ENCODE data around the gene GJD3.
"Not testable (repeated sequence)": the region's sequence is repeated elsewhere in the genome, so short reads cannot be mapped to it uniquely, and the experiment has no call there.

The GJD3 gene, protein sequence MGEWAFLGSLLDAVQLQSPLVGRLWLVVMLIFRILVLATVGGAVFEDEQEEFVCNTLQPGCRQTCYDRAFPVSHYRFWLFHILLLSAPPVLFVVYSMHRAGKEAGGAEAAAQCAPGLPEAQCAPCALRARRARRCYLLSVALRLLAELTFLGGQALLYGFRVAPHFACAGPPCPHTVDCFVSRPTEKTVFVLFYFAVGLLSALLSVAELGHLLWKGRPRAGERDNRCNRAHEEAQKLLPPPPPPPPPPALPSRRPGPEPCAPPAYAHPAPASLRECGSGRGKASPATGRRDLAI

DNA sequence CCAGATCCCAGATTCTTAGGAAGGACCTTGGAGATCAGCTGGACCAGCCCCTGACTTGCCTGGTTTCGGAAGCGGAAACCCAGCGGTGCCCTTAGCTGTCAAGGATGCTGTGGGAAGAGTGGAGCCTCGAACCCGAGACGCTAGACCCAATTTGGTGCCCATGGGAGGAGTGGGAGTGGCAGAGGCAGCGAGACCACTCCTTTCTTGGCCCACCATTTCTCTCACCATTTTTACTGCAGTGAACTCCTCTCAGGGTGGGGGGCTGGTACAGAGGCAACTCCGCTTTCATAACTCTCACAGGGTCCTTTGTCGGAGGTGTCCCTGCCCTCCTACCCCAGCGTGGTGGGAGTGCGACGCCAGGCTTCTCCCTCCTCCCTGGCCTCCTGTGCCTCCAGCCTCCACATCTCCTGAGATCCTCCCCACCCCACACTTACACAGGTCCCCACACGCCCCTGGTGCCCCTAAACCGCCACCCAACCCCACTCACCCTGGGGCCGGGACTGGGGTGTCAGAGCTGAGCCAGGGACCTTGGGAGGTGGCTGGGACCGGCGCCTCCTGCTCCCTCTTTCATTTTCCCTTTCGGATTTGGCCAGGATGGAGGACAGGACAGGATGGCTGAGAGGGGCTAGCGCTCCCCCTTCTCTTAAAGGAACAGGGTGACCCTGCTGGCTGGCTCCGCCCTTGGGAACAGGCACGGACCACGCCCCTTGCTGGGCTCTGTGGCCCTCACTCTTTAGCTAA lies at the start of gene GJD3:
GJD3 (minus strand) TSS at position 617 of the 741 bp plus-strand sequence. CDS start 922 bp downstream, outside the sequence.
- H3K9me3 ChIP-seq (replicated peaks; ENCODE audit: insufficient read depth, low read length): no peaks in the 10 kb centered on the region
- H2AFZ ChIP-seq (ENCODE audit: low read length): no peak within 1 kb of the TSS
- H3K4me2 ChIP-seq (ENCODE audit: low read depth, low read length): no peak within 1 kb of the TSS
- H3K27ac ChIP-seq (ENCODE audit: low read length): no peak within 1 kb of the TSS
- TF ChIP-seq EZH2 (optimal IDR thresholded peaks at IDR 0.05; ENCODE audit: low read depth, low read length) (no peak), EZH2phosphoT487 (IDR thresholded peaks at IDR 0.05; ENCODE audit: low read length) (no peak)
- TF ChIP-seq, protein P1, sequence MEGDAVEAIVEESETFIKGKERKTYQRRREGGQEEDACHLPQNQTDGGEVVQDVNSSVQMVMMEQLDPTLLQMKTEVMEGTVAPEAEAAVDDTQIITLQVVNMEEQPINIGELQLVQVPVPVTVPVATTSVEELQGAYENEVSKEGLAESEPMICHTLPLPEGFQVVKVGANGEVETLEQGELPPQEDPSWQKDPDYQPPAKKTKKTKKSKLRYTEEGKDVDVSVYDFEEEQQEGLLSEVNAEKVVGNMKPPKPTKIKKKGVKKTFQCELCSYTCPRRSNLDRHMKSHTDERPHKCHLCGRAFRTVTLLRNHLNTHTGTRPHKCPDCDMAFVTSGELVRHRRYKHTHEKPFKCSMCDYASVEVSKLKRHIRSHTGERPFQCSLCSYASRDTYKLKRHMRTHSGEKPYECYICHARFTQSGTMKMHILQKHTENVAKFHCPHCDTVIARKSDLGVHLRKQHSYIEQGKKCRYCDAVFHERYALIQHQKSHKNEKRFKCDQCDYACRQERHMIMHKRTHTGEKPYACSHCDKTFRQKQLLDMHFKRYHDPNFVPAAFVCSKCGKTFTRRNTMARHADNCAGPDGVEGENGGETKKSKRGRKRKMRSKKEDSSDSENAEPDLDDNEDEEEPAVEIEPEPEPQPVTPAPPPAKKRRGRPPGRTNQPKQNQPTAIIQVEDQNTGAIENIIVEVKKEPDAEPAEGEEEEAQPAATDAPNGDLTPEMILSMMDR (IDR thresholded peaks at IDR 0.05; ENCODE audit: low read length): no peak
- no peak within 1 kb of the TSS for H3K4me3 ChIP-seq (ENCODE audit: low read length)
- no peaks in the 10 kb centered on the region for H3F3A ChIP-seq (ENCODE audit: insufficient read depth, low read length)
- no peaks in the 10 kb centered on the region for H3K9me2 ChIP-seq (replicated peaks; ENCODE audit: insufficient read depth, low read length)
- H3K27me3 ChIP-seq (replicated peaks; ENCODE audit: insufficient read depth, low read length): no peaks in the 10 kb centered on the region
- H3K9ac ChIP-seq (ENCODE audit: low read length): no peak within 1 kb of the TSS
- H3K79me2 ChIP-seq (ENCODE audit: low read length): no peaks in the 10 kb centered on the region
- DNase-seq: no peak
- H4K20me1 ChIP-seq (ENCODE audit: insufficient read depth, low read length): no peaks in the 10 kb centered on the region
- no peaks in the 10 kb centered on the region for H3K36me3 ChIP-seq (replicated peaks; ENCODE audit: insufficient read depth, low read length)
- peaks cover 4% of the 10 kb centered on the region; the same call in 1 of the 2 replicates for H3K4me1 ChIP-seq (ENCODE audit: low read length)

DNA sequence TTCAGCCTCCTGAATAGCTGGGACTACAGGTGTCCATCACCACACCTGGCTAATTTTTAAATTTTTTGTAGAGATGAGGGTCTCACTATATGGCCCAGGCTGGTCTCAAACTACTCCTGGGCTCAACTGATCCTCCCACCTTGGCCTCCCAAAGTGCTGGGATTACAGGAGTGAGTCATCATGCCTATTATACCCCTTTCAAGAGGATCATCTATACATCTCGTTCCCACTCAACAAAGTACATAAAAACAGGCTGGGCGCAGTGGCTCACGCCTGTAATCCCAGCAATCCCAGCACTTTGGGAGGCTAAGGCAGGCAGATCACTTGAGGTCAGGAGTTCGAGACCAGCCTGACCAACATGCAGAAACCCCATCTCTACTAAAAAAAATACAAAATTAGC lies 49.8 kb upstream of the GJD3 start:
- peaks cover 12% of the 10 kb centered on the region; the same call in 1 of the 2 replicates for H3K4me1 ChIP-seq (ENCODE audit: low read length)
- H3K4me2 ChIP-seq (ENCODE audit: low read depth, low read length); DNase-seq; H3K4me3 ChIP-seq (ENCODE audit: low read length); H3K27ac ChIP-seq (ENCODE audit: low read length); H2AFZ ChIP-seq (ENCODE audit: low read length); H3K9me2 ChIP-seq (replicated peaks; ENCODE audit: insufficient read depth, low read length); H3K9ac ChIP-seq (ENCODE audit: low read length); H3K27me3 ChIP-seq (replicated peaks; ENCODE audit: insufficient read depth, low read length); H3K9me3 ChIP-seq (replicated peaks; ENCODE audit: insufficient read depth, low read length); H4K20me1 ChIP-seq (ENCODE audit: insufficient read depth, low read length): not testable (repeated sequence)
- peaks cover 11% of the 10 kb centered on the region; the same call in 1 of the 2 replicates for H3F3A ChIP-seq (ENCODE audit: insufficient read depth, low read length)
- peaks cover 13% of the 10 kb centered on the region for H3K36me3 ChIP-seq (replicated peaks; ENCODE audit: insufficient read depth, low read length)
- peaks cover 68% of the 10 kb centered on the region for H3K79me2 ChIP-seq (ENCODE audit: low read length)

- peaks cover 13% of the 10 kb centered on the region for H3K36me3 ChIP-seq (replicated peaks; ENCODE audit: insufficient read depth, low read length)
- no peak overlapping the region for H3K4me3 ChIP-seq (ENCODE audit: low read length)
- H3K9me2 ChIP-seq (replicated peaks; ENCODE audit: insufficient read depth, low read length): no peaks in the 10 kb centered on the region
- H3K27ac ChIP-seq (ENCODE audit: low read length): no peak overlapping the region
- DNase-seq: no peak
- no peak overlapping the region for H3K9ac ChIP-seq (ENCODE audit: low read length)
- TF ChIP-seq EZH2phosphoT487 (IDR thresholded peaks at IDR 0.05; ENCODE audit: low read length) (no peak), EZH2 (optimal IDR thresholded peaks at IDR 0.05; ENCODE audit: low read depth, low read length) (no peak)
- TF ChIP-seq, protein P1 (IDR thresholded peaks at IDR 0.05; ENCODE audit: low read length): no peak
- H3K27me3 ChIP-seq (replicated peaks; ENCODE audit: insufficient read depth, low read length): no peaks in the 10 kb centered on the region
- peaks cover 68% of the 10 kb centered on the region for H3K79me2 ChIP-seq (ENCODE audit: low read length)
- no peaks in the 10 kb centered on the region for H3K9me3 ChIP-seq (replicated peaks; ENCODE audit: insufficient read depth, low read length)
- H4K20me1 ChIP-seq (ENCODE audit: insufficient read depth, low read length): no peaks in the 10 kb centered on the region
- peaks cover 11% of the 10 kb centered on the region; the same call in 1 of the 2 replicates for H3F3A ChIP-seq (ENCODE audit: insufficient read depth, low read length)
- peaks cover 12% of the 10 kb centered on the region; the same call in 1 of the 2 replicates for H3K4me1 ChIP-seq (ENCODE audit: low read length)
- H3K4me2 ChIP-seq (ENCODE audit: low read depth, low read length): no peak overlapping the region
- no peak overlapping the region for H2AFZ ChIP-seq (ENCODE audit: low read length)
Measured at GRCh38 chr17:40412880-40413279, 48.3 kb upstream of the GJD3 start.

All from MM.1S (cell line).